NCI-H69 (cell line): Measurements from ENCODE around the gene OPCML.
A peak's percentile ranks its signal among the peaks of the same experiment; 100 is the strongest.

ENCODE experiments used
- DNase-seq: peaks from one replicate; lab custom pipeline; 2025; lab: John Stamatoyannopoulos, UW

The OPCML gene

GRCh38 chr11:132610791-132611190, 921.5 kb downstream of the OPCML start:
- no peak for DNase-seq

DNA sequence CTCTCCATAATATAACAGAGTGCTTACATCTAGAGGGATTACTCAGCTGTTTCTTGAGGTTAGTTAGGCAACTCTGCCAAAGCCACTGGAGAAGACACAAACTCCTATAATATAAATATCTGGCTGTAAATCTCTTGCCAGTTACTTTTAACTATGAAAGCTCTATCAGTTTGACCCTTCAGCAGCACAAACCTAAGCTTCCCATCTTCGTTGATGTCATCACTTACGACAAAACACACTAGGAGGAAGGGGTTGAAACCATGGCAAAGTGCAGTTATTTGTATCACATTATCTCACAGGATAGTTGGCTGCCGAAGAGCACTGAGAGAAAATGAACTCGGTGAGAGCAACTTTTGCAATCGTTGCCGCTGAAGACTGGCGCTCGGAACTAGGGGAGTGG, 922.1 kb downstream of the OPCML start:
- DNase-seq: no peak

DNA sequence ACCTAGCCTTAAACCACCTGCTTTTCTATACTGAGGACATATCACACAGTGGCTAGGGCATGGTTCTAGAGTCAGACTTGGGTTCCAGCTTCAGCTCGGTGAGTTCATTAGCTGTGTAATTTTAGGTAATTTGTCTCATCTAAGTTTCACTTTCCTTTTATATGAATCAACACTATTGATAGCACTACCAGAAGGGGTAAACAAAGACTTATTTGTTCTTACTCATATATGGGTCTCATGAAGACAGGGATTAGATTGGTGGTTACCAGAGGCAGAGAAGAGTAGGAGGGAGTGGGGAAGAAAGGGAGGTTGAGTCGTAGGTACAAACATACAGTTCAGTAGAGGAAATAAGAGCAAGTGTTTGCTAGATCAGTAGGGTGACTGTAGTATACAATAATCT, 924.7 kb downstream of the OPCML start:
- no peak for DNase-seq

- no peak for DNase-seq
Measured at GRCh38 chr11:132605825-132606570, 926.3 kb downstream of the OPCML start.

- no peak for DNase-seq
Measured at GRCh38 chr11:132604431-132604830, 927.9 kb downstream of the OPCML start.

DNA sequence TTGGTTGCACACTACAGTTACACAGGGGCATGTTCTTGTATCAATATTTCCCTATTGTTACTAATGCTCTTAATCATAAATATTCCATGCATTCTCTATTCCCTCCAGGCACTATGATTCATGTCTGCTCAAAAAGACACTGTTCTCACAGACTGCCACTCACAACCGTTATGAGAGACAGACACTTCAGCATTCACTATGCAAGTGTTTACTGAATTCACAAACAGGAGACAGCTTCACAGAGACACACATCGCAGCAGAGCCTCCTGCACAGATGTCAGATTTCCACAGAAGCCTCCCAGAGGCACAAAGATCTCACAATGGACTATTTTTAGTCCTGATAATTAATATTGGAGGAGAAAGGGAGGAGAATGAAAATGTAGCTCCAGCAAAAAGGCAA, 930.4 kb downstream of the OPCML start:
- DNase-seq: no peak

GRCh38 chr11:132595711-132596134, 936.6 kb downstream of the OPCML start:
- DNase-seq: peak; percentile 25

DNA sequence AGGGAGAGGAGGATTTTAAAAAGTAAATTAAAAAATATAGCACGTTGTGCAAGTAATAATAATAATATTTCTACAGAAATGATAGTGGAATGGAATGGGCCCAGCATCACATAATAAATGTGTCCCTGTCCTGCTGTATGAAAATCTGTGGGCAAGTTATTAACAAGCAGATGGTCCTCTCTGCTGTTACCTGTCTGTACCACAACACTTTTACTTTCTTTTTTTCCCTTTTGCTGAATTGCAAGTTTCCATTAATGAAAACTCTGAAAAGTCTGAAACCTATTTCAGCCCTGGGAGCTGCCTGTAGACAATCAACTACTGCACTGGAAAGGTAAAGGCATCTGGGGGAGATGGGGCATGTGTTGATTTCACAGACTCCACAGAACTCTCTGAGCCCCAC, 937.1 kb downstream of the OPCML start:
- no peak for DNase-seq

- peak; percentile 16 for DNase-seq
Measured at GRCh38 chr11:132590986-132591385, 941.3 kb downstream of the OPCML start.

DNA sequence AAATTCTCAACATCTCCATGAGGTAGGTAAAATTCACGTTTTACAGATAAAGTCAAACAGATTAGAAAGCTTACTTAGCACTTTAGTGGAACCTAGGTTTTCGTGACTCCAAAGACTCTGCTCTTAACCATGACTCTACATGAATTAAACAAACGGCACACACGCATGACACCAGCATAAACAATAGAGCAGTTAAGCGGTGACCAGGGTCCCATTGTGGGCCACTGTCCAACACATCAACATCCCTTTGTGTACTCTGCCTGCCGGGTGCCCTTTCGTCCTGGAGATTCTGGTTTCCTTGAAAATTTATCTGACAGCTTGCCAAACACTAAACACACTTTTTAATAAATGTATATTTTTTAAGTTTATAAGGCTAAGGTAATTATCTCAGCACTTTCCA, 941.7 kb downstream of the OPCML start:
- peak; percentile 33 for DNase-seq

DNA sequence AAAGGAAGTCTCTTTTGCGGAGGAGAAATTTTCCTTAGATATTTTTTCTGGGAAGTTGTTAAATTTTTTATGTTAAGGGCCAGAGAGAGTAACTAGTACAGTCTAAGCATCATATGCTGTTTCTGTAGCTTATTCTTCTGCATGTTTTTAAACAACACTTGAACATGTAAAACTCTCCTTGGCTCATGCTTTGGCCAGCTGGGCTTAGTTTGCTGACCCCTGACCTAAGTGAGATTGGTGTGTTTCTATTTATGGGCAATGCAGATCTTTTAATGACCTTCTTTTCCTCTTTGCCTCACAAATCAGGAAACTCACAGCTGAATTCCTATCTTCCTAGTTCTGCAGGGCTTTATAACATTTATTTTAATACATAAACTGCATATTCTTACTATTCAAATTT, 942.5 kb downstream of the OPCML start:
- no peak for DNase-seq

DNA sequence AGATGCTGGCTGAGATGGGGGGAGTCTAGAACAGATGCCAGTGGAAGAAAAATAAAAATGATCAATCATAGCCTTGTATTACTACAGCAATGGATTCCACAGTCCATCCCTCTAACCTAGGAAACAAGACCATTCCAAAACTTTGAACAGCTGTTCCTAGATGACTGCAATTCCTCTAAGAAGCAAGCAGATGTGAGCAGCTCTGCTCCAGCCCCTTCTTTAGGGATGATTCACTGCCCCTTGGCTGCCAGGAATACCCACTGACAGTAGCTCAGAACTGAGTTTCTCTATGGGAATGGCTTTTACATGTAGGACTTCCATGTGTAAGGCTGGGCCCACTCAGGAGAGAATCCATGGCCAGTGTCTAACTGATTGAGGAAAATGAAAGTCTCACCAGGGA, 943.9 kb downstream of the OPCML start:
- no peak for DNase-seq

GRCh38 chr11:132587716-132588115, 944.6 kb downstream of the OPCML start:
- no peak for DNase-seq

DNA sequence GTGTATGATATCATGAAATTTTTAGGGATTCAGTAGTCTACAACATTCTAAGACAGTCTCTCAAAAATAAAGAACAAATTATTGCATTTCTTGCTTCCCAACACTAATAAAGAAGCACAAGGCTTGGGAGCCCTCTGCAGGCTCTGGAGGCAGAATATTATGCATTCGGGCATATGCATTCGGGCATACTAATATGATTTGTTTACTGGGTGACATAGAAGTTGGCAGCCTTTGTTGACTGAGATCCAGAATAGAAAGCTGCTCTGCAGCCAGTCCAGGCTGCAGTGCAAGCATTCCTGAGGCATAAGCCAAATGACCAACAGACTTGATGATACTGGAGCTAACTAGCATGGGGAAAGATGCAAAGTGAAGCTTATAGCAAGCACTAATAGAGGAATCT, 945.5 kb downstream of the OPCML start:
- no peak for DNase-seq

- DNase-seq: no peak
Measured at GRCh38 chr11:132579634-132580327, 952.5 kb downstream of the OPCML start.

DNA sequence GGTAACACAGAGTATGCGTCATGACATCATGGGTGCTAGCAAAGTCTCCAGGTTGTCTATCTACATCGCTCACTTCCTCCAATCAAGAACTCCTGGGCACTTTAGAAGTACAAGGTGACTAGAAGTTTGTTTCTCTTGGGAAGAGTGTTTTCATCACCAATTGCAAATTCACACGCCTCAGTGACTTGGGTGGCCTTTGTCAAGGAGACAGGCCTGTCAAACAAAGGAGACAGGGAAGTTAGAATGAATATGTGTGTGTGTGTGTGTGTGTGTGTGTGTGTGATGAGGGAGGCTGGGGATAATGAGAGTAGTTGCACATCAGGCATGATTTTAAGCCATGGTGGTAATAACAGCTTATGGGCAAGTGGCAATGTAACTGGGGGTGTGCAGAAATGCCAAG, 953.2 kb downstream of the OPCML start:
- no peak for DNase-seq

- DNase-seq: no peak
Measured at GRCh38 chr11:132578580-132578979, 953.7 kb downstream of the OPCML start.

DNA sequence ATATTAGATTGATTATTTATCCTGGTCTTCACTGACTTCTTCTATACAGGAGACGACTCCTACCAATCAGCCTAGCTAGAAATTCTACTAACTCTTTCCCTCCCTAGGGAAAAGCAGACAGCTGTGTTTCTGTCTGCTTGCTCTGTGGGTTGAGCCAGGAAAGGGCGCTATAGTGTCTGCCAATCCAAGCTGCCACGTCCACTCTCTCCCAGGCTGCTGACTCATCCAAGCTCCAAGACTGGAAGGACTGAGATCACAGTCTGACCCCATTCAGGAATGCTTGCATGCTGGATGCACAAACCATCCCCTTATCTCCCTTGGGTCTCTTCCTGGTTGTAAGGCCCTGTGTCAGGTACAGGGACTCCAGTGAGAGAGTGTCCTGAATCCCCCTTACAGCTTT, 955.6 kb downstream of the OPCML start:
- DNase-seq: peak; percentile 37

DNA sequence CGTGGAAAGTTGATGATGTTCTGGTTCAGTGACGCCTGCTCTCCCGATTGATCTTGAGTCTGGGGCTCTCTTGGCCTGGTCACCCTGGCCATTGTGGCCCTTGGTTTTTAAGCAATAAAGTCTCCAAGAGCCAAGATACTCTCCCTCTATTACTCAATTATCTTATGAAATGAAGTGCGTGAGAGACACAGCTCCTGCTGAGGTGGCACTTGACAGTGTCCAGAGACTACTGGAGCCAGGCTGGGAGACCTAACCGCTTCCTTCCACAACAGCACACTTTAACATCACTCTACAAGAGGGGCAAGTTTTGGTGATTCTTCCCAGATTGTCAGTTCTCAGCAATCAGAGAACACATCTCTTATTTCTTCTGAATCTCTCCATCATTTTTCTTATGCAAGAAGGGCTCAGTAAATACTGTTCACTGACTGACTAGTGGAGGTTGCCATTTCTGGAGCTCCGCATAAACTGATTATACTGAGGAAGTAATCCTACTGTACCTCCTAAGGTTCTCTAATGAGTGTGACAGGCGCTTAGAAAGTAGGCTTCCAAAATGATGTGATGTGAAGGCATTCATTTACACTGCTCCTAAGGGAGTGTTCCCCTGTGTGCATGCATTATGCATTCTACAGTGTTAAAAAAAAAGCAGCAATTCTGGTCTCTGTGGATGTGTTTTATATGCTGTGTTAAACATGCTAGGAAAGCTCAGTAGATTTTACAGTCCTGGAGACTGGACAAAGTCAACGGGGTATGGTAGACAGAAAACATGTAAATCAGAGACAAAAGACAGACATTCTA, 968.0 kb downstream of the OPCML start:
- no peak for DNase-seq

- DNase-seq: no peak
Measured at GRCh38 chr11:132563050-132563449, 969.3 kb downstream of the OPCML start.

GRCh38 chr11:132561937-132562336, 970.4 kb downstream of the OPCML start:
- DNase-seq: no peak

DNA sequence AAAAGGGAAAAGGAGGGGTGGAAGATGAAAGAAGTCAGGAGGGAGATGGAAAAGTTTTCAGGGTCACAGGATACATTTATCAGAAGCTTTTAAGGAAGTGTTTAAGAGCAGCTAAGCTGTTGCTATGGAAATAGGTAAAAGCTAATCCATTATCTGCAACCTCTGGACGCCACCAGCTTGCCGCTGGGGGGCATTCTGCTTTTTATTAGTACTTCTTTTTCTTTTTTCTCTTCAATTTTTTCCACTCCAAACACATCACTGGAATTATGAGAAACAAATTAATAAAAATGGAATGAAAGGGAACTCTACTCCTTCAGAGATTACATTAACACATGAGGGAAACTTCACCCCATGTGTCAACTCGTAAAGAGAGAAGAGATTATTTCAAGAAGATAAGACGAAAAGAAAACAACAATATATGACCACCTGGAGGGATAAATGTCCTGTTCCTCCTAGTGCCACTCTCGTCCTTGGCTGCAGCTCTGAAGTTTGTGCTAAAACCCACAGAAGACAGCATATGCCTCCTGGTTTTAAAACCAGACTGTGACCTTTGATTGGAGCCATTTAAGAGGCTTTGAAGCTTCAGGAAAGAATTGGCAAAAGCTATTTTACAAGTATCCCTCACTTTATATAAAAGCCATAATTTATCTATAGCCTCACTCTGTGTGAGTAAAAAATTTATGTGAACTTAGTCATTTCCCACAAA, 972.8 kb downstream of the OPCML start:
- no peak for DNase-seq
